ENCODE data around the gene HMCN1. TPM values are rescaled to one million over a fixed set of nuclear protein-coding genes. Genes with fewer than 3 reads are reported as not detected.

HMCN1 gene
- total and polyA plus RNA-seq, 4 donors = 1.5 to 6.8 (median 3.5) TPM

- 52% methylated on average over 1 of the region's 1 CpG for WGBS
Measured at GRCh38 chr1:185860859-185861258, 126.7 kb downstream of the HMCN1 start.

GRCh38 chr1:185861630-185862029 lies 127.4 kb downstream of the HMCN1 start:
- H3K36me3 ChIP-seq (ENCODE audit: control insufficient read depth in 4 of 4, insufficient read depth in 3 of 4, low read depth in 1 of 4, low read length in 3 of 4) = no peaks in the 10 kb centered on the region
- no peak overlapping the region for H3K4me3 ChIP-seq (ENCODE audit: low read depth in 1 of 3, low read length in 3 of 3)
- no peaks in the 10 kb centered on the region for H3K4me1 ChIP-seq (ENCODE audit: control insufficient read depth in 4 of 4, insufficient read depth in 4 of 4, low read length in 3 of 4)
- H3K27ac ChIP-seq (ENCODE audit: low read depth in 1 of 2, low read length in 2 of 2) = no peak overlapping the region
- H3K27me3 ChIP-seq (ENCODE audit: control insufficient read depth in 4 of 4, insufficient read depth in 4 of 4, low read length in 3 of 4) = no peaks in the 10 kb centered on the region
- TF ChIP-seq SP1 (IDR thresholded peaks at IDR 0.05) (no peak), ZBTB33 (IDR thresholded peaks at IDR 0.05) (no peak), HNF4A (conservative IDR thresholded peaks at IDR 0.05) (no peak), YY1 (IDR thresholded peaks at IDR 0.05) (no peak), RXRA (IDR thresholded peaks at IDR 0.05) (no peak), JUND (IDR thresholded peaks at IDR 0.05) (no peak), CTCF (IDR thresholded peaks at IDR 0.05; ENCODE audit: low read depth, low read length, missing input control) (no peak), NR2F2 (IDR thresholded peaks at IDR 0.05) (no peak), HNF4G (IDR thresholded peaks at IDR 0.05) (no peak), TAF1 (conservative IDR thresholded peaks at IDR 0.05) (no peak), ATF3 (IDR thresholded peaks at IDR 0.05) (no peak)
- no peaks in the 10 kb centered on the region for H3K9me3 ChIP-seq (ENCODE audit: control insufficient read depth in 4 of 4, low read length in 3 of 4)
- H3K9ac ChIP-seq (ENCODE audit: low read depth in 1 of 2, low read length in 2 of 2) = no peak overlapping the region
- no peak for DNase-seq (ENCODE audit: low spot score)

More at GRCh38 chr1:185860859-185861258, 126.7 kb downstream of the HMCN1 start:
- H3K4me3 ChIP-seq (ENCODE audit: low read depth in 1 of 3, low read length in 3 of 3) = no peak overlapping the region
- no peak overlapping the region for H3K27ac ChIP-seq (ENCODE audit: low read depth in 1 of 2, low read length in 2 of 2)
- no peaks in the 10 kb centered on the region for H3K36me3 ChIP-seq (ENCODE audit: control insufficient read depth in 4 of 4, insufficient read depth in 3 of 4, low read depth in 1 of 4, low read length in 3 of 4)
- DNase-seq (ENCODE audit: low spot score) = no peak
- no peaks in the 10 kb centered on the region for H3K27me3 ChIP-seq (ENCODE audit: control insufficient read depth in 4 of 4, insufficient read depth in 4 of 4, low read length in 3 of 4)
- H3K9me3 ChIP-seq (ENCODE audit: control insufficient read depth in 4 of 4, low read length in 3 of 4) = no peaks in the 10 kb centered on the region
- TF ChIP-seq JUND (IDR thresholded peaks at IDR 0.05) = no peak
- H3K4me1 ChIP-seq (ENCODE audit: control insufficient read depth in 4 of 4, insufficient read depth in 4 of 4, low read length in 3 of 4) = no peaks in the 10 kb centered on the region
- no peak overlapping the region for H3K9ac ChIP-seq (ENCODE audit: low read depth in 1 of 2, low read length in 2 of 2)

GRCh38 chr1:185862235-185862634 lies 128.0 kb downstream of the HMCN1 start:
- no peaks in the 10 kb centered on the region for H3K36me3 ChIP-seq (ENCODE audit: control insufficient read depth in 4 of 4, insufficient read depth in 3 of 4, low read depth in 1 of 4, low read length in 3 of 4)
- WGBS = 52% methylated on average over 3 of the region's 3 CpGs
- H3K9ac ChIP-seq (ENCODE audit: low read depth in 1 of 2, low read length in 2 of 2) = no peak overlapping the region
- no peaks in the 10 kb centered on the region for H3K9me3 ChIP-seq (ENCODE audit: control insufficient read depth in 4 of 4, low read length in 3 of 4)
- no peak overlapping the region for H3K4me3 ChIP-seq (ENCODE audit: low read depth in 1 of 3, low read length in 3 of 3)
- TF ChIP-seq FOXA2 (IDR thresholded peaks at IDR 0.05) (no peak), EGR1 (IDR thresholded peaks at IDR 0.05; ENCODE audit: low read depth in 2 of 2) (no peak), ATF3 (IDR thresholded peaks at IDR 0.05) (no peak), ZBTB33 (IDR thresholded peaks at IDR 0.05) (no peak), FOXA1 (IDR thresholded peaks at IDR 0.05) (no peak), HNF4G (IDR thresholded peaks at IDR 0.05) (no peak), GABPA (IDR thresholded peaks at IDR 0.05 in 1 of 2, conservative IDR thresholded peaks at IDR 0.05 in 1 of 2) (no peak)
- no peak for DNase-seq (ENCODE audit: low spot score)
- H3K27me3 ChIP-seq (ENCODE audit: control insufficient read depth in 4 of 4, insufficient read depth in 4 of 4, low read length in 3 of 4) = no peaks in the 10 kb centered on the region
- H3K27ac ChIP-seq (ENCODE audit: low read depth in 1 of 2, low read length in 2 of 2) = no peak overlapping the region
- no peaks in the 10 kb centered on the region for H3K4me1 ChIP-seq (ENCODE audit: control insufficient read depth in 4 of 4, insufficient read depth in 4 of 4, low read length in 3 of 4)

All from liver (tissue), 9 donors.